ENCODE results near the gene ARPC1B. TPM values are rescaled to one million over a fixed set of nuclear protein-coding genes. Genes with fewer than 3 reads are reported as not detected.
"Not testable (repeated sequence)": the region's sequence is repeated elsewhere in the genome, so short reads cannot be mapped to it uniquely, and the experiment has no call there.

The ARPC1B gene
- total RNA-seq, 1 donor from 2014 or later, result 38.7 TPM

DNA sequence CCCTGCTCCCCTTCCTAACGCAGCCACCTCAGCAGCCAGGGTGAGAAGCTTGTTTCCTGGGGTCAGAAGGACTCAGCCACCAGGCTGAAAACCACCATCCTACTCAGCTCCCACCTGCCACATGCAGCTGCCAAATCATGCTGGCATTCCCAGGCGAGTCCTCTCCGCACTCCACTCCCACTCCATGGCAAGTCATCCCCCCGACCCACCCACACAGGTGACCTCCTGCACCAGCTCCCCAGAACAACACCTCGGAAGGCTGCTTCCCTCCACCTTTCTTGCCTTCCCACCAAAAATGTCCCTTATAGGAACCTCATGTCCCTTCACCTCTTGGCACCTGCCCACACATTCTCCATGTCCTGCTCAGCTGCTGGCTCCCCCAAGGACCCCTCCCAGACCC lies 29.2 kb downstream of the ARPC1B start:
- ATAC-seq, result no peak
- intact Hi-C loops (cut with micrococcal nuclease), result no loop called here

DNA sequence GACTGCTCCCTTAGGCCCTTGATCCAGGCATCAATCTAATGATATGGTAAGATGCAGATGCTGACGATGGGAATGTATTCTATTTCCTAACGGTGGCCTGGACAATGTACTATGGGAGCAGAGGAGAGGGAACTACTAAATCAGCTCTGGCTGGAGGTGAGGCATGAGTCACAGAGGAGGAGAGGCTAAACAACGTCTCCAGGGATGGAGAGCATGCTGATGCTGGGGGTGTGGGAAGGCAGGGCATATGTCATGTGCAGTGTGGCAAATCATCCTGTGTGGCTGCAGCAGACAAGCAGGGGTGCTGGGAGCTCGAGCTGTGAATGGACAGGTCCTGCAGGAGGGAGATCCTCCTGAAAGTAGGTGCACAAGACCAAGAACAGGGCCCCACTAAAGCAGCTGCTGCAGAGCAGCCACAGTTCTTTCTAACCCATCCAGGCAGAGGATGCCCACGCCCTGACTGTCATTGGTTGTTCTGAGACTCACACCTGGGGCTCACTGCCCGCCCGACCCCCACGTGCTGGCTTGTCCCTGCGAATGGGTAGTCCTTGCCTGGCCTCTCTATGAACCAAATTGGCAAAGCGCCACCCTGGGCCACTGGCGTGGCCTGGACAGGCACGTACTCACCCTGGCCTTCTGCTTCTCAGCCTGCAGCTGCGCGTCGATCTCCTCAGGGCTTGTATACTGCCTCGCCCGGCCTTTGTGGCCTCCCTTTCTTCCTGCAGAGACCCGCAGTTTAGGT lies 29.9 kb downstream of the ARPC1B start:
- DNase-seq (no peak), ATAC-seq (no peak)
- intact Hi-C loops (cut with micrococcal nuclease), result no loop called here

More for the DNA sequence above, 29.2 kb downstream of the ARPC1B start:
- no peak for DNase-seq

DNA sequence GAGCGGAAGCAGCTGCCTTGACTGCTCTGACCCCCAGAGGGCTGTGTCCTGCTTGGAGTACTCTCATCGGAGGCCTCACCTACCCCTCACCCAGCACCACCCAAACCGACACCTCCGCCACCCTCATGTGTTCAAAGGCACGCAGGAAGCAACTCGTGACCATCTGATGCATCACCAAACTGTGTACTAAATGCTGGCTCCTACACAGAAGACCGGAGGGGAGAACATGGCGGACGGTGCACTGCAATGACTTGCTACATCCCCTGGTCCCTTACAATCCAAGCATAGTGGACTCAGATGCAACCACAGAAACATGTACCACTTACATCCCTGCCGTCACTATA lies 30.4 kb downstream of the ARPC1B start:
- DNase-seq (no peak), ATAC-seq (no peak)
- intact Hi-C loops (cut with micrococcal nuclease), result no loop called here

DNA sequence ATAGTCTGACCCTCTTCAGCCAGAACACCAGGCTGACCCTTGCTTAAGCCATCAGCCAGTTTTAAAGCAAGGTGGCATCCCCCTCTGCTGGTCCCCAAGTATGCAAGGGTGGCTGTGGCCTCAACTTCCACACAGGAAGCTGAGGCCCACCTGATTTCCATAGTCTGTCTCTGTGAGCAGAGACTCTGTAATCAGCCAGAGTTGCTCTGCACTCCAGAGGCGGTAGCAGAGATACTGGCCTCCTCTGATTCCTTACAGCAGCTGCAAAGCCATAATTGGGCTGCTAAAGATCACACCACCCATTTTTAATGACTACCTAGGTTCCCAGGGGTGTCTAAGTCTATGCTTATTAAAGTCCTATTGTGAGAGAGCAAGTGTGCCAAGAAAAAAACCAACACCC lies 32.0 kb downstream of the ARPC1B start:
- ATAC-seq, result no peak
- intact Hi-C loops (cut with micrococcal nuclease), result no loop called here
- no peak for DNase-seq

DNA sequence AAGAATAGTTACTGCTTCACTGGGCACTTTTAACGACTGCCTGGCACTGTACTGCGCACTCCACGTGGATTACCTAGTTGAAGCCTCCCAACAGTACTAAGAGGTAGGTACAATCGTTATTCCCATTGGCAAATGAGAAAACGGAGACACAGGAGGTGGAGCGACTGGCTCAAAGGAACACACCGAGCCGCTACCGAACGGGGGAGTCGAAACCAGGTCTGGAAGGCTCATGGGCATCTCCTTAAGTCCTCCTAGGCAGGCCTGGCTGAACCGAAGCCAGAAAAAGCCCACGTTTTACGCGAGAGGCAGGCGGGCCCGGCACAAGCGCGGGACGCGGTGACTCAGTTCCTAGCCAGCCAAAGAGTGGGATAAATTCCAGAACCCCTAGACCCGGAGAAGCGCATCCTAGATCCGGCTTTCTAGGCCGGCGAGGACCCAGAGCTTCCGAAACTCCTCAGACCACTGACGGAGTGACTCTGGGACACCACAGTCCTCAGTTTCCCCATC lies 33.4 kb downstream of the ARPC1B start:
- DNase-seq, result peak; percentile 55
- peak; percentile 24 for ATAC-seq
- intact Hi-C loops (cut with micrococcal nuclease), result no loop called here

DNA sequence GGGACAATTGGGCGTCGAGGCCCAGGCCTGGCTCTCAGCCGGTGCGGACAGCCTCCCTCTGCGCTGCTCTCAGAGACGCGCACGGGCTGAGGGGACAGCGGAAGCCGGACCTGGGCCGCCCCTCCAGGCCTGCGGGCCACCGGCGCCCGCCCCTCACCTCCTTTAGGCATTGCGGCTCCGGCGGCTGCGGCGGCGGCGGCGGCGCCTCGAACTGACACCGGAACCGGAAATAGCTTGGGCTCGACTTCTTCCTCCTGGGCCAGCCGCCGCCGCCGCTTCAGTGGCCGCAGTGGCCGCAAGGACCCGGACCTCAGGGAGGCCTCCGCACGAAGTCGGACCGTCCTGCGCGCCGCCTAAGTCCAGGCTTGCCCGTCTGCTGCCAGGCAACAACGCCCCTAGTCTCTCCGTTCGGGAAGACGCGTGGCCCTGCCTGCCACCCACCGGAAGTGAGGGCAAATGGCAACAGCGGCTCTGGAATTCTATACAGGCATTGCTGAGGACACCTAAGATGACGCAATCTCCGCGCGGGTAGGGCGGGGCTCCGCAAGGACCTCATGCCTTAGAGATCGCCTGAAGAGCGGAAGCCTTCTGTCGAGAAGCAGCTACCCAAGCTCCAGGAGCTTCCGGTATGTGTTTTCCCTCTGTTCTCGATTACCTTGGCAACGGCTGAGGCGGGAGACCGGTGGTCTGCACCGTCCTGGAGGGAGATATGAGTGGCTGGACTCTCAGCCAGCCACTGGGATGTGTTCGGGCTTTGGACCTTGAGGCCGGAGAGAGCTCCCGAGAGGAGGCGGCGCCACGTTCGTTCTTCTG lies 34.1 kb downstream of the ARPC1B start, which contains the start of the genes BUD31 and PDAP1:
Gene BUD31 (plus strand): TSS at position 591 of the 813 bp plus-strand sequence. CDS start 2,124 bp downstream, outside the sequence.
Gene PDAP1 (minus strand): TSS at position 219 of the 813 bp plus-strand sequence. CDS start 49 bp downstream, at position 170.
- DNase-seq (peak; percentile 96), ATAC-seq (peak; percentile 96)
- intact Hi-C loops (cut with micrococcal nuclease), result no loop called here

DNA sequence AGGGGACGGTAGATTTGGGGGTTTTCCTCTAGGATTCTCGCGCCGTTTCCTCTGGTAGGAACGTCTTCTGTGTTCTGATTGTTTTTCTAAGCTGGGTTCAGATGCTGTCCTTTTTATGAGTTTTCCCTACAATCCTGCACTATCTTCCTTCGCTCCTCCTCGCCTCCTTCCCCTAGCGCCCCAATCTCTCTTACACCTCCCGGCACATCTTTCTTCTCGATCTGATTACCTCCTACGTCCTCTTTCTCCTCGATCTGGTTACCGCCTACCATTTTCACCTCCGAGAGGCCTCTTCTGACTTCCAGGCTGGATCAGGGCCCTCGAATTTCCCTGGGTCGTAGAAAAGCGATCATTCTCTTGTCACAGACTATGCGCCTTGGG lies 34.7 kb downstream of the ARPC1B start:
- ATAC-seq (no peak), DNase-seq (no peak)
- intact Hi-C loops (cut with micrococcal nuclease), result no loop called here

DNA sequence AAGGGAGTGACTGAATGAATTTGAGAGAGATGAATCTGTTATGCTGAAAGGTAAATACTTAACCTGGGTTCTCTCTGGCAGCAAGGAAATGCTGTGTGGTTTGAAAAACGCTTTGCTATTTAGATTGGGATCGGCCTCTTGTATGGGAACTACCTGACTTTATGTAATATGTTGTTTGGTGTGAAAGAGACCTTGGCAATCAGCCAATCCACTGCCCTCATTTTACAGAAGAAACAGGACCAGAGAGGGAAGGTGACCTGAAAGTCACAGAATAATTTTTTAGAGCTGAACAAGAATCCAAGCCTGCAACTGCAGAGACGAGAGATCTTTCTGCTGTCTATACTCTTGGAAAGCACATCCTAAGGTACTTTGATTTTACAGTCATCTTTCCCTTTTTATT lies 35.3 kb downstream of the ARPC1B start:
- no peak for DNase-seq
- no peak for ATAC-seq
- intact Hi-C loops (cut with micrococcal nuclease), result no loop called here

DNA sequence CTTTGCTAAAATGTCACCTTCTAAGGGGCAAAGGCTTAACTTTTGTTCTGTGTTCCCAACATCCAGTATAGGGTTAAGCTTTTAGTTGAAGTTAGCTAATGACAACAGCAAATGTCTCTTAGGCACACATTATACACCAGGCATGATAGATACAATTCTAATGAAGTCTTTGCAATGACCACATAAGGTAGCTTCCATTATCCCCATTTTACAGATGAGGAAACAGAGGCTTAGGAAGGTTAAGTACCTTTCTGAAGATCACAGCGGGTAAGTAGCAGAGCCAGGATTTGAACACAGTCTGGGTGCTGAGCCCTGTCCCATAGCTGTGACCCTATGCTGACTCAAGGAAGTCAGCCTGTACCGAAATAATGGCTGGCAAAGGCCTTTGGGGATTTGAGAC lies 36.1 kb downstream of the ARPC1B start:
- ATAC-seq (no peak), DNase-seq (no peak)
- intact Hi-C loops (cut with micrococcal nuclease), result no loop called here

DNA sequence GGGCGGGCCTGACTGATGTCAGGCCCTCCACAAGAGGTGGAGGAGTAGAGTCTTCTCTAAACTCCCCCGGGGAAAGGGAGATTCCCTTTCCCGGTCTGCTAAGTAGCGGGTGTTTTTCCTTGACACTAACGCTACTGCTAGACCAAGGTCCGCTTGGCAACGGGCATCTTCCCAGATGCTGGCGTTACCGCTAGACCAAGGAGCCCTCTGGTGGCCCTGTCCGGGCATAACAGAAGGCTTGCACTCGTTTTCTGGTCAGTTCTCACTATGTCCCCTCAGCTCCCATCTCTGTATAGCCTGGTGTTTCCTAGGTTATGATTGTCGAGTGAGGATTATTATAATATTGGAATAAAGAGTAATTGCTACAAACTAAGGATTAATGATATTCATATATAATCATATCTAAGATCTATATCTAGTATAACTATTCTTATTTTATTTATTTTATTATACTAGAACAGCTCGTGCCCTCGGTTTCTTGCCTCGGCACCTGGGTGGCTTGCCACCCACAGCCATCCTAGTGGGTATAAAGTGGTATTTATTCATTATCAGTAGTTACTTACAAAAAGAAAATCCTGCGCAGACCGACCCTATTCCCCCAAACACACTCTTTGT lies 41.1 kb downstream of the ARPC1B start:
- DNase-seq, result peak; percentile 76
- ATAC-seq; intact Hi-C loops (cut with micrococcal nuclease): not testable (repeated sequence)

DNA sequence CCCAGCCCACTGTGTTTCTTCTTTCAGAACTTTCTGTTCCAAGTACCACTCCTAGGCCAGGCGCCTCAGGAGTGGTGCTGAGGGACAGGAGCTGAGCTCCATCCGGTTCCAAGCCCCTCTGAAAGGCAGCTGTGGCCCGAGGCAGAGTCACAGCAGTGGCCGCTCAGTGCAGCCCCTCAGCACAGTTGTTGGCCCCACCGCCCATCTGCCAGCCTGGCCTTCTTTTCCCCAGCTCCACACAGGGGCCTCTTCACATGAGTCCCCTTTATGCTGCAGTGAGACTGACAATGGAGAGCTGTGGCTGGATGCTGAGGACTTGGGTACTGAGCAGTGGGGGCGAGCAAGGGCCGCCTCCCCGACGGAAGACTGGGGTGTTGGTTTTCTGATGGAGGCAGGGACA lies 43.7 kb downstream of the ARPC1B start:
- no peak for ATAC-seq
- no peak for DNase-seq
- intact Hi-C loops (cut with micrococcal nuclease), result no loop called here

DNA sequence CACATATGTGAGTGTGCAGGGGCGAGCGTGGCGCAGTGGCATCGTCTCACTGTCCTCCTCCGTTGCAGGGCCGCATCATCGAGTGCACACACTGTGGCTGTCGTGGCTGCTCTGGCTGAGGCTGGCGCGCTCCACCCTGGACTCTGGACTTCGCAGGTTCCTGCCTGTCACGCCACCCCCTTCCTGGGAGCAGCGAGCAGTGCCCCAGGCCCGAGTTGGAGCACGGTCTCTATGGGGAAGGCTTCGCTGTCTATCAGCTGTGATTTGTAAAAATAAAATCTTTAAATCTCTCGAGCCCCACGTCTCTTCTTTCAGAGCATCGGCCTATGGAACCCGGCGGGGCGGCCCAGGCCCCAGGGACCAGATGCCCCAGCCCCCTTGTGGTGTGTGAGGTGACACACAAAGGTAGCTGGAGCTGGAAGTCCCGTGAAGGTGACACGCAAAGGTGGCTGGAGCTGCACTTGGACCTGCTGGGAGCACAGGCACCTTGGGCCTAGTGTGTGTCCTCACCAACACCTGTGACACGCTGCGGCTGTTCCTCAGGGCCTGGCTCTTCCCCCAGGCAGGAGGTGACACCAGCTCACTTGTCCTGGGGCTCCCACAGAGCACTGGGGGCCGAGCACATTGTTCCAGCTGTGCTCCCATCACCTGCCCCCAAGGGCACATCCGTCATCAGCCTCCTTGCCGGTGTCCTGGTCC lies 44.9 kb downstream of the ARPC1B start:
- no peak for ATAC-seq
- intact Hi-C loops (cut with micrococcal nuclease), result no loop called here
- no peak for DNase-seq

DNA sequence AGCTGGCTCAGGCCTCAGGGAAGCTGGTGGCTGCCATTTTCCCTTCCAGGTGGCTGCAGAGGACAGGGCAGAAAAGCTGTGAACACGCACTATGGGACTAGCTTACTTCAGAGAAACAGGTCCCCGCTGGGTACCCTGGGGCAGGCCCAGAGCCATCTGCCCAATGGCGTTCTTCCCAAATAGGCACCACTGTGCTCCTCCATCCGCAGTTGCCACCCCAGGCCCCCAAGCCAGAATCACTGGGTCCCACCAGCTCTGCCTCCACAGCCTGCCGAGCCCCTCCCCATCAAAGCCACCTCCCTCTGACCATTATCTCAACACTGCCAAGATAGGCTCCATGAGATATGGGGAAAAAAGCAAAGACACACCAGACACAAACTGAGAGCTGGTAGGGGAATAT lies 45.7 kb downstream of the ARPC1B start:
- ATAC-seq (no peak), DNase-seq (no peak)
- intact Hi-C loops (cut with micrococcal nuclease), result no loop called here

DNA sequence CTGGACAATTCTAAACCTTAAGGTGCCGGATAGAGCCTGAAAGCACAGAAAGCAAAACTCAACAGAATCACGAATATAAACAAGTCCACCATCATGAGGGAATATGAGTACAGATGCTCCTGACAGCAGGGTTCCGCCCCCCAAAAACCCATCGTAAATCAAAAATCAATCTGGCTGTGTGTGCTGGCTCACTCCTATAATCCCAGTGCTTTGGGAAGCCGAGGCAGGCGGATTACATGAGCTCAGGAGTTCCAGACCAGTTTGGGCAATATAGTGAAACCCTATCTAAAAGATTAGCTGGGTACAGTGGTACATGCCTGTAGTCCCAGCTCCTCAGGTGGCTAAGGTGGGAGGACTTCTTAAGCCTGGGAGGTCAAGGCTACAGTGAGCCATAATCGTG lies 46.5 kb downstream of the ARPC1B start:
- ATAC-seq (no peak), DNase-seq (no peak)
- intact Hi-C loops (cut with micrococcal nuclease), result no loop called here

DNA sequence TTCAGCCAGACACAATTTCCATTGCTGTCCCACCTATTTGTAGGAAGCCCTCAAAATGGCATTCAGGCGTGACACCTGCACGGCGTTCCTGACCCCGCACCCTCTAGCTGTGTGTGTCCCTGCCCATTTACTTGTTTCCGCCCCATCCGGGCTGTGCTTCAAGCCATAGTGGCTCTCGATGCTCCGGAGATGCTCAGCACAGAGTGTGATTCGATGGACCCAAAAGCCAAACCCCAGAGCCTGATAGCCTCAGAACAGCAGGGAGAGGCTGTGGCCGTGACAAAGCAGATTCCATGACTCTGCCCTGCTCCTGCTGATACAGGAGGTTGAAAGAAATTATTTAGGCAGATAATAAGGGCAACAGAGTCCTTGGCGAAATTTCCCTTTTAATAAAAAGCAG lies 47.7 kb downstream of the ARPC1B start:
- DNase-seq, result no peak
- intact Hi-C loops (cut with micrococcal nuclease), result no loop called here

DNA sequence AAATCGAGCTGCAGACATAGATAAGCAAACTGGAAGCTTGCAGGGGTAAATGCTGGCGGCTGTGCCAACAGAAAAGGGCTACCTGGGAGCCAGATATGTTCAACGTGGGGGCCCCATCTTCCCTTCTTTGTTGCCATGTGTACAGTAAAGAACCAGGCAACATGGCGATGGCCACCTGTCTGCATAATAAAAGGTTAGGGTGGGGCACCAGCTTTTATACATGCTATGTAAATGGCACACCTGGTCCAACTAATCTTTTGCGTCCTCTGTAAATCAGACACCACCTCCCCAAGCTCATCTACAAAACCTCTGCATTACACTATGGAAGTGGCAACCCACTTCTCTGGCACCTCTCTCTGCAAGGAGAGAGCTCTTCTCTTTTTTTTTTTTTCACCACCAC lies 48.1 kb downstream of the ARPC1B start:
- intact Hi-C loops (cut with micrococcal nuclease), result no loop called here
- no peak for DNase-seq

More for the DNA sequence above, 47.7 kb downstream of the ARPC1B start:
- ATAC-seq, result no peak

DNA sequence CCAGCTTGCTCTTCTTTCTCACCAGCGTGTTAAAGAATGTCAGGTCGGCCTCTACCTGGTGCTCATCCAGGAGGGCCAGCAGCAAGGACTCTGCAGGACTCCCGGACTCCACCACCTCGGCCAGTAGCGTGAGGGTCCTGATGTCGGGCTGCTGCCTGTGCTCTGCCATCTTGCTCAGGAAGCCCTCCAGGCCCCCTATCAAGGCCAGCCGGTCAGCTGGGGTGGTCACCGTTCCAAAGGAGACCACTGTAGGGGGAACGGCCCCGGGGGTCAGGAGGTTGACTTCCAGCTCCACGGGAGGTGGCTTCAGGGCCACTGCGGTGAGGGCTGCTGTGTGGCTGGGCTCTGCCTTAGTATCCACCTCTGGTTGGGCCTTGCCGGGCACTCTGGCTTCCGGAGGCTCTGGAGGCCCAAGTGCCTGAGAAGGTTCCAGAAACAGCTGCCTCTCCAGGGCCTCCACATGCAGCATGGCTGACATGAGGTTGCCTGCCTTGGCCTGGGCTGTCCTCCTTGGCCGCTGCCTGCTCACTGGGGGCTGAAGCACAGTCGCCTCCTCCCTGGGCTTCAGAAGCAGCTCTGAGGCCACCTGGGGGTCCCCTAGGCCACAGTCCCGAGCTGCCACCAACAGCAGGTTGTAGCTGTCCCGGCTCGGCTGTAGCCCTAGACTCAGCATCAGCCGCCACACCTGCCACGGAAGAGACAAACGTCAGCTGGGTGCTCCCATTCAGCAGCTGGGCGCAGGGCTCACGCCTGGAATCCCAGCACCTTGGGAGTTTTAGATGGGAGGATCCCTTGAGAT lies 50.6 kb downstream of the ARPC1B start:
- no peak for ATAC-seq
- no peak for DNase-seq
- intact Hi-C loops (cut with micrococcal nuclease), result no loop called here

More for the DNA sequence above, 48.1 kb downstream of the ARPC1B start:
- ATAC-seq, result no peak

DNA sequence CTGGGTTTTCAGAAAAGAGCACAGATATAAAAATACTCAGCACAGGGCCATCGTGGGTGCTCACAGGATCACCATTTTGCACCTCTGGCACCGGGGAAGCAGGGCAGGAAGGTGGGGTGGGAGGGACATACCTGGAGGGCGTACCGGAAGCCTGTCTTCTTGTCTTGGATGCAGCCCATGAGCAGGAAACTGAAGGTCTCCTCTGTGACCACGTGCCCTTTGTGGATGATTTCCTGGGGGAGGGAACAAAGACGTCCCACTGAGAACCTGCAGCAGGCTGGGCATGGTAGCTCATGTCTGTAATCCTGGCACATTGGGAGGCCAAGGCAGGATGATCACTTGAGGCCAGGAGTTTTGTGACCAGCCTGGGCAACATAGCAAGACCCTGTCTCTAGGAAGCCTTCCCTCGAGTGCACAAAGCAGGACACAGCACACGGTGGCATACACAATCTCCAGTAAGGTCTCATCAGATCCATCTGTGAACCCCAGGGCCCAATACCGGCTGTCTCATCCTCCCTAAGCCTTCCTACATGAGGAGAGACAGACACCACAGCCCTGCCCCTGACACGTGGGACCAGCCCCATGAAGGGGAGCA lies 54.5 kb downstream of the ARPC1B start:
- ATAC-seq (no peak), DNase-seq (no peak)
- intact Hi-C loops (cut with micrococcal nuclease), result no loop called here

Measured in left ventricle myocardium superior (tissue), 1 donor.